Cardiac muscle cell (in vitro differentiated cells and primary cell): ENCODE results near the gene ASPA. TPM values are rescaled to one million over a fixed set of nuclear protein-coding genes. Genes with fewer than 3 reads are reported as not detected.

ENCODE experiments used
- DNase-seq, 2 donors: peaks; one replicate each; pipeline versions ENCODE4 v3.0.0 to v3.0.0-alpha.2; 2010 to 2017; ENCODE audit warnings: low read depth in 1 of 2, low spot score in 1 of 2
- H3K27ac ChIP-seq: fragments of 200-600 bp; sonication (generic); 2 replicates; pipeline ENCODE4 v1.5.1; 2016
- H3K27me3 ChIP-seq: fragments of 200-600 bp; sonication (generic); 2 replicates; pipeline ENCODE4 v1.6.0; 2016; ENCODE audit warnings: control low read depth
- H3K36me3 ChIP-seq: fragments of 200-600 bp; sonication (generic); 2 replicates; pipeline ENCODE4 v1.5.1; 2016; ENCODE audit warnings: control low read depth
- H3K4me1 ChIP-seq: fragments of 200-600 bp; sonication (generic); 2 replicates; pipeline ENCODE4 v1.8.1; 2017; ENCODE audit warnings: low read depth, mild to moderate bottlenecking, mixed run types
- H3K4me3 ChIP-seq: fragments of 200-600 bp; sonication (generic); 2 replicates; pipeline ENCODE4 v1.5.1; 2016; ENCODE audit warnings: mild to moderate bottlenecking
- H3K9me3 ChIP-seq: fragments of 200-600 bp; sonication (generic); 2 replicates; pipeline ENCODE4 v1.5.1; 2017; ENCODE audit warnings: low read depth, mild to moderate bottlenecking, control low read depth
- polyA plus RNA-seq: library from polyadenylated mRNA; unstranded; fragments of >200 nt; fragmentation: Nextera tagmentation; extraction: Ambion mirVana; gene quantifications from 2 replicates; pipeline ENCODE4 v1.2.1, GENCODE V29; 2016
- total RNA-seq: library from RNA; depleted of rRNA; stranded (reverse); fragments of >200 nt; gene quantifications from 2 replicates; pipeline ENCODE4 v1.2.3, GENCODE V29; 2016
- TF ChIP-seq, protein P1 (sequence below): IDR thresholded peaks from 2 replicates; pipeline ENCODE4 v1.5.1; 2012; ENCODE audit warnings: low read depth, mild to moderate bottlenecking, low read length

The ASPA gene
- total and polyA plus RNA-seq, 2 experiments from 2014 or later: not detected

DNA sequence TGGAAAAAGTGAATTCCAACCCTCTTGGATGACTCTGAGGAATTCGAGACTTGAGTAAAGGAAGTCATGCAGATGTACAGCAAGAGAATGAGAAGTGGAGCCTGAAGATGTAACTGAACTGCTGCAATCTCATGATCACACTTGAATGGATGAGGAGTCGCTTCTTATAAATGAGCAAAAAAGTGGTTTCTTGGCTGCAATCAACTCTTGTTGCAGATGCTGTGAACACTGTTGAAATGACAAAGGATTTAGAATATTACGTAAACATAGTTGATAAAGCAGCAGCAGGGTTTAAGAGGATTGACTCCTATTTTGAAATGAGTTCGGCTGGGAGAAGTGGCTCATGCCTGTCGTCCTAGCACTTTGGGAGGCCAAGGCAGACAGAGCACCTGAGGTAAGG lies 25.5 kb downstream of the ASPA start:
- TF ChIP-seq, protein P1, sequence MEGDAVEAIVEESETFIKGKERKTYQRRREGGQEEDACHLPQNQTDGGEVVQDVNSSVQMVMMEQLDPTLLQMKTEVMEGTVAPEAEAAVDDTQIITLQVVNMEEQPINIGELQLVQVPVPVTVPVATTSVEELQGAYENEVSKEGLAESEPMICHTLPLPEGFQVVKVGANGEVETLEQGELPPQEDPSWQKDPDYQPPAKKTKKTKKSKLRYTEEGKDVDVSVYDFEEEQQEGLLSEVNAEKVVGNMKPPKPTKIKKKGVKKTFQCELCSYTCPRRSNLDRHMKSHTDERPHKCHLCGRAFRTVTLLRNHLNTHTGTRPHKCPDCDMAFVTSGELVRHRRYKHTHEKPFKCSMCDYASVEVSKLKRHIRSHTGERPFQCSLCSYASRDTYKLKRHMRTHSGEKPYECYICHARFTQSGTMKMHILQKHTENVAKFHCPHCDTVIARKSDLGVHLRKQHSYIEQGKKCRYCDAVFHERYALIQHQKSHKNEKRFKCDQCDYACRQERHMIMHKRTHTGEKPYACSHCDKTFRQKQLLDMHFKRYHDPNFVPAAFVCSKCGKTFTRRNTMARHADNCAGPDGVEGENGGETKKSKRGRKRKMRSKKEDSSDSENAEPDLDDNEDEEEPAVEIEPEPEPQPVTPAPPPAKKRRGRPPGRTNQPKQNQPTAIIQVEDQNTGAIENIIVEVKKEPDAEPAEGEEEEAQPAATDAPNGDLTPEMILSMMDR: no peak
- no peak overlapping the region for H3K4me3 ChIP-seq
- H3K27ac ChIP-seq: no peak overlapping the region
- peak in 1 of 2 donors; percentile 41 for DNase-seq
- no peaks in the 10 kb centered on the region for H3K9me3 ChIP-seq
- H3K27me3 ChIP-seq: no peaks in the 10 kb centered on the region
- no peaks in the 10 kb centered on the region for H3K4me1 ChIP-seq
- H3K36me3 ChIP-seq: no peaks in the 10 kb centered on the region

DNA sequence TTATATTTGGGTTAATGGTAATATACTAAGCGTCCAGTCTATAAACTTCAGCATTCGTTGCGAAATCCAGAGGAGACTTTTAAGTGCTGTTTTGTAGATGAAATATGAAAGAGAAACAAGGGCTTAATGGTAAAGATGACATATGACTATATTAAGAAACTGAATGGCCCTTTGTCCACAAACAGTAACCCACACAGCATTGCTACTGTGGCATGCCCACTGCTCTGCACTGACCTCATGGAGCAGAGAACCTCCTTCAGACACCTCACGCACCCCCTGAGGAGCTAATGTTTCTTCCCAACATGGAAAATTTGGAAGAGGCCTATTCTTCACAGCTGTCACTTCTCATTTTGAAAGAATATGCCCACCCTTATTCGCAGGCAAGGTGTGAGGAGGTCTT lies 26.7 kb downstream of the ASPA start:
- no peaks in the 10 kb centered on the region for H3K36me3 ChIP-seq
- no peak overlapping the region for H3K4me3 ChIP-seq
- TF ChIP-seq, protein P1: no peak
- no peaks in the 10 kb centered on the region for H3K4me1 ChIP-seq
- no peaks in the 10 kb centered on the region for H3K9me3 ChIP-seq
- no peak overlapping the region for H3K27ac ChIP-seq
- no peak for DNase-seq
- no peaks in the 10 kb centered on the region for H3K27me3 ChIP-seq

DNA sequence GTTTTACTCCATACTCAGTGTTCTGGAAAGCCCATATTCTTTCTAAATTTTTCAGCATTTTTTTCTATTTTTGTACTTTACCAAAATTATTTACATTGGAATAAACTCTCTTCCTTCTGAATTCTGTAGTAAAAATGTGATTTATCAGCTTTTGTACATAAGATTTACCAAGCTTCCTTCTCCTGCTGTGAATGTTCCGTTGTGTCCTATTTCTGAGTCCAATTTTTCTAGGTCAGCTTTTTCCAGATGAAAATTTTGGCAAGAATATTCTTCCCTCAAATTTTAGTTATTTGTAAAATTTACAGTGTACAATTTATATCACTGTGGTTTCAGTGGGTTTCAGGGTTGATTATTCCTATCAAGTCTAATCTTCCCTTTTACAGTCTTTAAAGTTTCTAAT lies 27.5 kb downstream of the ASPA start:
- Histone ChIP-seq H3K27me3 (no peaks in the 10 kb centered on the region), H3K36me3 (no peaks in the 10 kb centered on the region), H3K4me3 (no peak overlapping the region), H3K4me1 (no peaks in the 10 kb centered on the region), H3K9me3 (no peaks in the 10 kb centered on the region), H3K27ac (no peak overlapping the region)
- no peak for DNase-seq
- TF ChIP-seq, protein P1: no peak

DNA sequence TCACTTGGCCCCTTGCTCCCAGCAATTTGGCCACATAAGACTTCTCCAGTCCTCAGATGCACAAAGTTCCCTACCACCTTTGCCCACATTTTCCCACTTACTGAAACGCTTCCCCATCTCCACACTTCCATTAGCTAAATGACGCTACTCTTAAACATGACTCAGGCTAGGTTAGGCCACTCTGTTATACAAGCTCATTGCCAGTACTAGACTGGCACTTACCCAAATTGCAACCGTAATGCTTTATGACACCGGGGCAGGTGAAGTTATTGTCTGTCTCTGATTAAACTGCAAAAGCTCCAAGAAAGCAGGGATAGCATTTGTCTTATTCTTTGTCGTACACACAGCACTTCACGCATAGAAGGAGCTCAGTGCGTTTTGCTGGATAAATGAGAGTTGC lies 29.2 kb downstream of the ASPA start:
- no peaks in the 10 kb centered on the region for H3K27me3 ChIP-seq
- H3K4me1 ChIP-seq: no peaks in the 10 kb centered on the region
- DNase-seq: no peak
- no peak overlapping the region for H3K4me3 ChIP-seq
- no peaks in the 10 kb centered on the region for H3K9me3 ChIP-seq
- TF ChIP-seq, protein P1: no peak
- H3K27ac ChIP-seq: no peak overlapping the region
- H3K36me3 ChIP-seq: no peaks in the 10 kb centered on the region

DNA sequence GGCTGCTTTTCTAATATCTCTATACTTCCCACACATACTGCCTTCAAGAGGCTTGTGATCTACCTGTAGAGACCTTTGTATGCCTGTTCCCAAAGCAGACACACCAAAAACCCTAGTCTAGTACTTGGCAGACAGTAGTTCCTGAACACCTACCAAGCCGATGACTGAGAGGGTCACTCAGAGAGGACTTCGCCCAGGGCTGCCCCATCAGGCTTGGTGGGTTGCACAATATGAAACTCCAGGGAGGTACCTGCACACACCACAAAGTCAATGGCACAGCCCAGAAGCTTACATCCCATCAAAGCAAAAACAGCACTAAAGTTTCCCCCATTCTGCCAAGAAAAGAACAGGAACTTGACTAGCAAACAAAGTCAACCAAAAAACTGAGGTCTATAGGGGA lies 30.3 kb downstream of the ASPA start:
- Histone ChIP-seq H3K4me3 (no peak overlapping the region), H3K27ac (no peak overlapping the region), H3K27me3 (no peaks in the 10 kb centered on the region), H3K4me1 (no peaks in the 10 kb centered on the region), H3K36me3 (no peaks in the 10 kb centered on the region), H3K9me3 (no peaks in the 10 kb centered on the region)
- TF ChIP-seq, protein P1: no peak
- DNase-seq: no peak

DNA sequence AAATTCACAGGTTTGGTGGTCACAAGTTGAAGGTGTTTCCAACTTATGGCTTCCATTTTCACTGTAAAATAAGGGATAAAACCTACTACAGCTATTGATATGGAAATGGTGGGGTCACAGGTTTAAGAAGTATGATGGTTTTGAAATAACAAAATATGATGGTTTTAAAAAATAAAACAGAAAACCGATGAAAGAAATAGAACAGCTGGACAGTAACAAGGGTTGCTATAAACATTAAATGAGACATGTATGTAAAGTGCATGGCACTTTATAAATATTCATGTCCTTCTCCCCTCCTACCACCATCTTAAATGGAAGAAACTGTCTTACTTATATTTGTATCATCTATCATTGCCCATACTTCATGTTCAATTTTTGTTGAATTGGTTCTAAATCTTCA lies 31.3 kb downstream of the ASPA start:
- TF ChIP-seq, protein P1: no peak
- no peak for DNase-seq
- H3K4me3 ChIP-seq: no peak overlapping the region
- H3K27me3 ChIP-seq: no peaks in the 10 kb centered on the region
- H3K4me1 ChIP-seq: peaks cover 2% of the 10 kb centered on the region
- no peaks in the 10 kb centered on the region for H3K36me3 ChIP-seq
- H3K27ac ChIP-seq: no peak overlapping the region
- H3K9me3 ChIP-seq: no peaks in the 10 kb centered on the region
